GM10248 (cell line): ENCODE results near the gene BACH2.

Source experiments
- CTCF ChIA-PET: fragments of 300-600 bp; sonication (Branson Sonifier 250); formaldehyde crosslinking; extraction: SDS; loops from one replicate; lab custom pipeline; 2021; ENCODE audit warnings: antibody characterized with exemption; lab: Yijun Ruan, JAX
- POLR2A ChIA-PET: fragments of 350-650 bp; sonication (Branson Sonifier 250); formaldehyde crosslinking; extraction: SDS; loops from one replicate; lab custom pipeline; 2020; ENCODE audit warnings: antibody characterized with exemption; lab: Yijun Ruan, JAX
- DNase-seq: peaks from one replicate; pipeline ENCODE4 v3.0.0; 2012; ENCODE audit errors: extremely low spot score
- TF ChIP-seq, protein P1 (sequence below): IDR thresholded peaks from 2 replicates; pipeline ENCODE4 v1.5.1; 2012; ENCODE audit warnings: mild to moderate bottlenecking, low read depth; ENCODE audit errors: extremely low read depth, missing control alignments, control extremely low read depth

BACH2 gene

DNA sequence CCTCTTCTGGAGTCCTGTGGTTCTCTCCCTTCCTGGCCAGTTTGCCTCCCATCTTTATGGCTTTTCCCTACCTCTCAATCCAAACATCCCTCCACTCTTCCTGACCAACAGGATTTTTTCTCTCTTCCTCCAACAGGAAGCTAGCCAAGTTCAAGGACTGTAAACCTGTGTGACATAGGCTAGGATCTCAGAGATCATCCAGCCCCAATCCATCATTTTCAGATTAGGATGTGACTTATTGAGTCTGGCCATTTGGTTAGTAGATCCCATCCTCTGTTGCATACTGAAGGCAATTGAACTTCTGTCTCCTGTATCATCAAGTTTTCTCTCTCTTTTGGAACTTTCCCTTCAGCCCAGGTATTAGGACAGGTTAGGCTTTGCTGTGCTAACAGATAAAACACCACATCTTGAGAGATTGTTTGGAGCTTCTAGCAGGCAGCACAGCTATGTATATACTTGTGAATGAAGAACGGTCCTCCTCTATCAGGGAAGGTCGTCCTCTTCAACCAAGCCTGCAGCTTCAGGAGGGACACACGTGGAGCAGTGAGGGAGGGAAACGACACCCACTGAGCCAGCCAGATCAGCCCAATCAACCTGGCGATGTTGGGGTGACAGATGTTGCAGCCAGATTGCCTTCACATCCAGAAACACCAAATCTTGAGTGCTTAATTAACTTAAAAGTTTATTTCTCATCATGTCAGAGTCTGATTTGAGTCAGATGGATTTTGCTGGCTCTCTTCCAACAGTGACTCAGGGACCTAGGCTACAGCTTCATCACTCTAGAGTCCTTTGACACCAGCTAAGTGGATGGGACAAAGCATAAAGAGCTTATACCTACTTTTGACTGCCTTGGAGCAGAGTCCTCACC is 295.5 kb downstream of the BACH2 start:
- no peak for DNase-seq
- ChIA-PET CTCF (interaction anchor here (0.8 to 1.4 kb wide), 2 partner anchors 12 to 14 kb away, joined by 3 read pairs; no protein-coding TSS in a partner anchor), POLR2A (no interaction called here)
- TF ChIP-seq, protein P1, sequence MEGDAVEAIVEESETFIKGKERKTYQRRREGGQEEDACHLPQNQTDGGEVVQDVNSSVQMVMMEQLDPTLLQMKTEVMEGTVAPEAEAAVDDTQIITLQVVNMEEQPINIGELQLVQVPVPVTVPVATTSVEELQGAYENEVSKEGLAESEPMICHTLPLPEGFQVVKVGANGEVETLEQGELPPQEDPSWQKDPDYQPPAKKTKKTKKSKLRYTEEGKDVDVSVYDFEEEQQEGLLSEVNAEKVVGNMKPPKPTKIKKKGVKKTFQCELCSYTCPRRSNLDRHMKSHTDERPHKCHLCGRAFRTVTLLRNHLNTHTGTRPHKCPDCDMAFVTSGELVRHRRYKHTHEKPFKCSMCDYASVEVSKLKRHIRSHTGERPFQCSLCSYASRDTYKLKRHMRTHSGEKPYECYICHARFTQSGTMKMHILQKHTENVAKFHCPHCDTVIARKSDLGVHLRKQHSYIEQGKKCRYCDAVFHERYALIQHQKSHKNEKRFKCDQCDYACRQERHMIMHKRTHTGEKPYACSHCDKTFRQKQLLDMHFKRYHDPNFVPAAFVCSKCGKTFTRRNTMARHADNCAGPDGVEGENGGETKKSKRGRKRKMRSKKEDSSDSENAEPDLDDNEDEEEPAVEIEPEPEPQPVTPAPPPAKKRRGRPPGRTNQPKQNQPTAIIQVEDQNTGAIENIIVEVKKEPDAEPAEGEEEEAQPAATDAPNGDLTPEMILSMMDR = no peak

GRCh38 chr6:89999945-90000825 is 296.5 kb downstream of the BACH2 start:
- TF ChIP-seq, protein P1 = no peak
- POLR2A ChIA-PET = no interaction called here
- CTCF ChIA-PET = interaction anchor here (1.1 kb wide), 1 partner anchor 13 kb away, joined by 3 read pairs; no protein-coding TSS in a partner anchor

DNA sequence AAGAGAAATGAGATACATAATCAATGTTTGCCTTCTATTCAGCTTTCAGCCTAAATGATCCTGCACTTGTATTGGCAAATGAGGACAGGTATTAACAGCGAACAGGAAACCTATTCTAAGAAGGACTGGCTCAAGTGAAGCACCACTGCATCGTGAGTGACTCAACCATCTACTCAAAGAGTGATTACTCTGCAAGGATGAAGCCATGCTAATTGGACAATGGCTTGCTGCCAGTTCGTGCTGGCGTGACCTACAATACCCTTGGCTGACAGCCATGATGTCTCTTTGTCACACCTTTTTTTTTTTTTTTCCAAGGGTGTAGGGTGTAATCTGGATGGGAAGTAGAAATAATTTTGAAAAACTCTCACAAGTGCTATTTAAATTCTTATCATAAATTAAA is 297.5 kb downstream of the BACH2 start:
- POLR2A ChIA-PET = no interaction called here
- no peak for DNase-seq
- TF ChIP-seq, protein P1 = no peak
- CTCF ChIA-PET = interaction anchor here (1.4 kb wide), 1 partner anchor 19 kb away, joined by 4 read pairs; no protein-coding TSS in a partner anchor

More at GRCh38 chr6:89999945-90000825, 296.5 kb downstream of the BACH2 start:
- no peak for DNase-seq

- TF ChIP-seq, protein P1 = no peak
- ChIA-PET POLR2A (no interaction called here), CTCF (interaction anchor here (1.4 kb wide), 1 partner anchor 20 kb away, joined by 4 read pairs; no protein-coding TSS in a partner anchor)
- DNase-seq = no peak
Observed at GRCh38 chr6:89997456-89998445, 298.9 kb downstream of the BACH2 start.

GRCh38 chr6:89993411-89993810 is 303.2 kb downstream of the BACH2 start:
- no peak for DNase-seq
- POLR2A ChIA-PET = no interaction called here
- CTCF ChIA-PET = no interaction called here
- TF ChIP-seq, protein P1 = no peak
